ENCODE measurements around the gene NUDT7. TPM values are rescaled to one million over a fixed set of nuclear protein-coding genes. Genes with fewer than 3 reads are reported as not detected.

Gene NUDT7
- total RNA-seq, 1 donor from 2014 or later, result 2.0 TPM

GRCh38 chr16:77729951-77730350 lies 7.6 kb downstream of the NUDT7 start:
- no peak overlapping the region for H3K4me3 ChIP-seq (ENCODE audit: low read depth, low read length)
- H3K36me3 ChIP-seq (ENCODE audit: control insufficient read depth, insufficient read depth, low read length), result no peaks in the 10 kb centered on the region
- no peak for TF ChIP-seq CTCF (IDR thresholded peaks at IDR 0.05; ENCODE audit: insufficient read depth, low read length, poor library complexity, severe bottlenecking)
- no peak for DNase-seq (ENCODE audit: low read depth)
- no peaks in the 10 kb centered on the region for H3K27me3 ChIP-seq (ENCODE audit: control insufficient read depth, insufficient read depth, low read length)

GRCh38 chr16:77732241-77732946 lies 10.1 kb downstream of the NUDT7 start:
- no peak for DNase-seq (ENCODE audit: low read depth)
- no peak overlapping the region for H3K4me3 ChIP-seq (ENCODE audit: low read depth, low read length)
- no peaks in the 10 kb centered on the region for H3K36me3 ChIP-seq (ENCODE audit: control insufficient read depth, insufficient read depth, low read length)
- no peak for TF ChIP-seq CTCF (IDR thresholded peaks at IDR 0.05; ENCODE audit: insufficient read depth, low read length, poor library complexity, severe bottlenecking)
- H3K27me3 ChIP-seq (ENCODE audit: control insufficient read depth, insufficient read depth, low read length), result no peaks in the 10 kb centered on the region

GRCh38 chr16:77736879-77737278 lies 14.6 kb downstream of the NUDT7 start:
- DNase-seq (ENCODE audit: low read depth), result no peak
- Histone ChIP-seq H3K36me3 (ENCODE audit: control insufficient read depth, insufficient read depth, low read length) (no peaks in the 10 kb centered on the region), H3K4me3 (ENCODE audit: low read depth, low read length) (no peak overlapping the region), H3K27me3 (ENCODE audit: control insufficient read depth, insufficient read depth, low read length) (no peaks in the 10 kb centered on the region)
- TF ChIP-seq CTCF (IDR thresholded peaks at IDR 0.05; ENCODE audit: insufficient read depth, low read length, poor library complexity, severe bottlenecking), result no peak

- no peak for TF ChIP-seq CTCF (IDR thresholded peaks at IDR 0.05; ENCODE audit: insufficient read depth, low read length, poor library complexity, severe bottlenecking)
- DNase-seq (ENCODE audit: low read depth), result no peak
- Histone ChIP-seq H3K36me3 (ENCODE audit: control insufficient read depth, insufficient read depth, low read length) (no peaks in the 10 kb centered on the region), H3K4me3 (ENCODE audit: low read depth, low read length) (no peak overlapping the region), H3K27me3 (ENCODE audit: control insufficient read depth, insufficient read depth, low read length) (no peaks in the 10 kb centered on the region)
Observed at GRCh38 chr16:77738706-77739558, 16.6 kb downstream of the NUDT7 start.

- TF ChIP-seq CTCF (IDR thresholded peaks at IDR 0.05; ENCODE audit: insufficient read depth, low read length, poor library complexity, severe bottlenecking), result no peak
- DNase-seq (ENCODE audit: low read depth), result no peak
- H3K36me3 ChIP-seq (ENCODE audit: control insufficient read depth, insufficient read depth, low read length), result no peaks in the 10 kb centered on the region
- H3K4me3 ChIP-seq (ENCODE audit: low read depth, low read length), result no peak overlapping the region
- H3K27me3 ChIP-seq (ENCODE audit: control insufficient read depth, insufficient read depth, low read length), result no peaks in the 10 kb centered on the region
Observed at GRCh38 chr16:77739559-77739892, 17.2 kb downstream of the NUDT7 start.
